Ishikawa (cell line): ENCODE data around the gene MCCD1.

Experiments
- CREB1 ChIP-seq: IDR thresholded peaks from 2 replicates; pipeline ENCODE4 v1.6.1; 2012; ENCODE audit warnings: low read depth
- EGR1 ChIP-seq: IDR thresholded peaks from 2 replicates; pipeline ENCODE4 v1.6.1; 2012
- EP300 ChIP-seq: IDR thresholded peaks from 2 replicates; pipeline ENCODE4 v1.6.1; 2012; ENCODE audit warnings: borderline replicate concordance
- FOXM1 ChIP-seq: IDR thresholded peaks from 2 replicates; pipeline ENCODE4 v1.6.1; 2012; ENCODE audit warnings: low read depth, borderline replicate concordance
- MAX ChIP-seq: IDR thresholded peaks from 2 replicates; pipeline ENCODE4 v1.6.1; 2012
- RAD21 ChIP-seq: IDR thresholded peaks from 2 replicates; pipeline ENCODE4 v1.6.1; 2012; ENCODE audit warnings: low read depth
- REST ChIP-seq: IDR thresholded peaks from 2 replicates; pipeline ENCODE4 v1.6.1; 2012; ENCODE audit warnings: low read depth, mild to moderate bottlenecking
- TAF1 ChIP-seq: IDR thresholded peaks from 2 replicates; pipeline ENCODE4 v1.6.1; 2012; ENCODE audit warnings: low read depth, mild to moderate bottlenecking
- TCF12 ChIP-seq: IDR thresholded peaks from 2 replicates; pipeline ENCODE4 v1.6.1; 2012; ENCODE audit warnings: low read depth
- USF1 ChIP-seq: IDR thresholded peaks from 2 replicates; pipeline ENCODE4 v1.6.1; 2012
- YY1 ChIP-seq: IDR thresholded peaks from 2 replicates; pipeline ENCODE4 v1.6.1; 2012; ENCODE audit warnings: low read depth
- ZBTB7A ChIP-seq: IDR thresholded peaks from 2 replicates; pipeline ENCODE4 v1.6.1; 2012; ENCODE audit warnings: low read depth

GRCh38 chr6:31538805-31539400, 10.1 kb downstream of the MCCD1 start:
- TF ChIP-seq TAF1 = no peak
- TF ChIP-seq RAD21 = no peak
- TF ChIP-seq EP300 = no peak
- no peak for TF ChIP-seq FOXM1
- no peak for TF ChIP-seq REST
- no peak for TF ChIP-seq USF1
- no peak for TF ChIP-seq YY1
- no peak for TF ChIP-seq EGR1
- no peak for TF ChIP-seq MAX
- TF ChIP-seq CREB1 = no peak
- no peak for TF ChIP-seq ZBTB7A
- TF ChIP-seq TCF12 = no peak
